ENCODE data around the gene PLS3.

PLS3 gene

GRCh38 chrX:115589419-115589818 lies 28.4 kb downstream of the PLS3 start:
- no peak overlapping the region for H3K4me3 ChIP-seq (replicated peaks in 1 of 2; ENCODE audit: low read depth in 2 of 2, low read length in 2 of 2)
- DNase-seq (ENCODE audit: low read depth in 2 of 2) = peak in 1 of 2 donors; percentile 42
- TF ChIP-seq CTCF (IDR thresholded peaks at IDR 0.05; ENCODE audit: low read depth, low read length) = no peak

- no peak overlapping the region for H3K4me3 ChIP-seq (replicated peaks in 1 of 2; ENCODE audit: low read depth in 2 of 2, low read length in 2 of 2)
- TF ChIP-seq CTCF (IDR thresholded peaks at IDR 0.05; ENCODE audit: low read depth, low read length) = no peak
- DNase-seq (ENCODE audit: low read depth in 2 of 2) = no peak
Measured at GRCh38 chrX:115591420-115591819, 30.4 kb downstream of the PLS3 start.

- peak in 1 of 2 donors; percentile 44 for DNase-seq (ENCODE audit: low read depth in 2 of 2)
- no peak for TF ChIP-seq CTCF (IDR thresholded peaks at IDR 0.05; ENCODE audit: low read depth, low read length)
- no peak overlapping the region for H3K4me3 ChIP-seq (replicated peaks in 1 of 2; ENCODE audit: low read depth in 2 of 2, low read length in 2 of 2)
Measured at GRCh38 chrX:115591856-115592842, 31.2 kb downstream of the PLS3 start.

- peak overlapping the region in 1 of 2 donors; percentile 54 for H3K4me3 ChIP-seq (replicated peaks in 1 of 2; ENCODE audit: low read depth in 2 of 2, low read length in 2 of 2)
- DNase-seq (ENCODE audit: low read depth in 2 of 2) = peak; percentile 67 to 78
- TF ChIP-seq CTCF (IDR thresholded peaks at IDR 0.05; ENCODE audit: low read depth, low read length) = no peak
Measured at GRCh38 chrX:115592997-115593734, 32.2 kb downstream of the PLS3 start.

GRCh38 chrX:115595049-115595448 lies 34.1 kb downstream of the PLS3 start:
- peak in 1 of 2 donors; percentile 56 for DNase-seq (ENCODE audit: low read depth in 2 of 2)
- TF ChIP-seq CTCF (IDR thresholded peaks at IDR 0.05; ENCODE audit: low read depth, low read length) = no peak
- peak overlapping the region in 1 of 2 donors; percentile 54 for H3K4me3 ChIP-seq (replicated peaks in 1 of 2; ENCODE audit: low read depth in 2 of 2, low read length in 2 of 2)

- DNase-seq (ENCODE audit: low read depth in 2 of 2) = no peak
- no peak for TF ChIP-seq CTCF (IDR thresholded peaks at IDR 0.05; ENCODE audit: low read depth, low read length)
- H3K4me3 ChIP-seq (replicated peaks in 1 of 2; ENCODE audit: low read depth in 2 of 2, low read length in 2 of 2) = no peak overlapping the region
Measured at GRCh38 chrX:115598556-115598955, 37.6 kb downstream of the PLS3 start.

Measured in cardiac fibroblast (primary cell).